Measurements from ENCODE around the gene BCAS4.
"Not testable (repeated sequence)": the region's sequence is repeated elsewhere in the genome, so short reads cannot be mapped to it uniquely, and the experiment has no call there.

DNA sequence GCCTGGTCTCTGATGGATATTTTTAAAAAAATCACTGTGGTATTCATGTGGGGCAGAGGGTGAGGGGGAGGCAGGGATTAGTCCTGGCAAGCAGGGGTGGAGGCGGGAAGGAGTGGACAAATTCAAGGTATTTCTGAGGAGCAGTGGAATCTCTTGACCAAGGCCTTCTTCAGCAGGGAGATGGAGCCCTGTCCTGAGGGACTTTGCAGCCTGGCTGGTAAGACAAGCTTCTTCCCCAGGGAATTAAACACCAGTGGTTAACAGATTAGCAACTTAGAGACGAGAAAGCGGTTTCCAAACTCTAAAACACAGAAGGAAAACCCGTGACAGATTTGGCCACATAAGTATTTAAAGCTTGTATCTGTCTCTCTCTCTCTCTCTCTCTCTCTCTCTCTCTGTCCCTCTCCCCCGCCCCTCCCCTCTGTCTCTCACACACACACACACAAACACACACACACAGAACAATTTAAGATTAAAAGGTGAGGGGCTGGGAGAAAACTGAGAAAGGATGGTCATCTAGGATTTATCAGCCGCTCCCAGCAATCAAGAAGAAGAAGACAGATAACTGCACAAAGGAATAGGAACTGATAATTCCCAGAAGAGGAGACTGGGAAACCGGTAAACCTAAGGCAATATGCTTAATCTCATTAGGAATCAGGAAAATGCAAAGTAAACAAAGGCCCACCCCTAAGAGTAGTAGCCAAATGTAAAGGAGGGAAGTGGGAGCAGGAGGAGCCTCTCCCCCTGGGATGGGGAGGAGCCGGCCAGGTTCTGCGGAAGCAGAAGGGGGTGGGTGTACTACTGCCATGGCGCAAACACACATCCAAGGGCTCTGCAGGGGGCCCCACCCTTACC is 27.7 kb upstream of the BCAS4 start:
- TF ChIP-seq, protein P1, sequence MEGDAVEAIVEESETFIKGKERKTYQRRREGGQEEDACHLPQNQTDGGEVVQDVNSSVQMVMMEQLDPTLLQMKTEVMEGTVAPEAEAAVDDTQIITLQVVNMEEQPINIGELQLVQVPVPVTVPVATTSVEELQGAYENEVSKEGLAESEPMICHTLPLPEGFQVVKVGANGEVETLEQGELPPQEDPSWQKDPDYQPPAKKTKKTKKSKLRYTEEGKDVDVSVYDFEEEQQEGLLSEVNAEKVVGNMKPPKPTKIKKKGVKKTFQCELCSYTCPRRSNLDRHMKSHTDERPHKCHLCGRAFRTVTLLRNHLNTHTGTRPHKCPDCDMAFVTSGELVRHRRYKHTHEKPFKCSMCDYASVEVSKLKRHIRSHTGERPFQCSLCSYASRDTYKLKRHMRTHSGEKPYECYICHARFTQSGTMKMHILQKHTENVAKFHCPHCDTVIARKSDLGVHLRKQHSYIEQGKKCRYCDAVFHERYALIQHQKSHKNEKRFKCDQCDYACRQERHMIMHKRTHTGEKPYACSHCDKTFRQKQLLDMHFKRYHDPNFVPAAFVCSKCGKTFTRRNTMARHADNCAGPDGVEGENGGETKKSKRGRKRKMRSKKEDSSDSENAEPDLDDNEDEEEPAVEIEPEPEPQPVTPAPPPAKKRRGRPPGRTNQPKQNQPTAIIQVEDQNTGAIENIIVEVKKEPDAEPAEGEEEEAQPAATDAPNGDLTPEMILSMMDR (IDR thresholded peaks at IDR 0.05; ENCODE audit: insufficient read depth, low read depth, low read length) = not testable (repeated sequence)
- not testable (repeated sequence) for TF ChIP-seq EZH2 (IDR thresholded peaks at IDR 0.05; ENCODE audit: insufficient read depth, low read length)
